GM23338 (cell line): ENCODE results near the gene MYO3B.

Experiments
- CREB1 ChIP-seq: fragments of 250-450 bp; sonication (Bioruptor Pico); IDR thresholded peaks from 2 replicates; pipeline ENCODE4 v1.5.0; 2020; ENCODE audit warnings: low read depth, mild to moderate bottlenecking, moderate library complexity
- EZH2 ChIP-seq: fragments of 200-600 bp; sonication (generic); IDR thresholded peaks from one replicate; pipeline ENCODE4 v1.8.0; 2017; ENCODE audit warnings: antibody characterized with exemption, mild to moderate bottlenecking, low read depth; ENCODE audit not compliant: unreplicated experiment
- EZH2phosphoT487 ChIP-seq: fragments of 200-600 bp; sonication (generic); IDR thresholded peaks from one replicate; pipeline ENCODE4 v1.8.1; 2018; ENCODE audit warnings: antibody characterized with exemption; ENCODE audit not compliant: unreplicated experiment
- JUNB ChIP-seq: IDR thresholded peaks from one replicate; pipeline ENCODE4 v1.6.1; 2016; ENCODE audit warnings: antibody characterized with exemption; ENCODE audit not compliant: unreplicated experiment
- POLR2AphosphoS5 ChIP-seq: IDR thresholded peaks from 2 replicates; pipeline ENCODE4 v1.6.1; 2016; ENCODE audit warnings: antibody characterized with exemption, low read depth
- ZNF331 ChIP-seq: fragments of 250-450 bp; sonication (Bioruptor Pico); IDR thresholded peaks from 2 replicates; pipeline ENCODE4 v1.5.0; 2020; ENCODE audit warnings: low read depth, mild to moderate bottlenecking, moderate library complexity
- TF ChIP-seq, protein P1 (sequence below): IDR thresholded peaks from one replicate; pipeline ENCODE4 v1.6.1; 2018; ENCODE audit warnings: antibody characterized with exemption; ENCODE audit not compliant: unreplicated experiment
- TF ChIP-seq, protein P2 (sequence below), 2 experiments: fragments of 200-600 bp in 1 of 2; sonication (generic) in 1 of 2; conservative IDR thresholded peaks; 2 replicates each; pipeline versions ENCODE4 v1.5.1 to v1.6.1; 2016 to 2017; ENCODE audit warnings: antibody characterized with exemption in 2 of 2, low read depth in 2 of 2, mild to moderate bottlenecking in 2 of 2, moderate library complexity in 1 of 2
- TF ChIP-seq, protein P3 (sequence below): IDR thresholded peaks from 2 replicates; pipeline ENCODE4 v1.6.1; 2016; ENCODE audit warnings: antibody characterized with exemption
- TF ChIP-seq, protein P4 (sequence below): fragments of 250-450 bp; sonication (Bioruptor Pico); IDR thresholded peaks from 2 replicates; pipeline ENCODE4 v1.5.0; 2020; ENCODE audit warnings: mild to moderate bottlenecking, moderate library complexity

GRCh38 chr2:170656669-170657068 lies 478.7 kb downstream of the MYO3B start:
- no peak for TF ChIP-seq EZH2
- TF ChIP-seq, protein P1, sequence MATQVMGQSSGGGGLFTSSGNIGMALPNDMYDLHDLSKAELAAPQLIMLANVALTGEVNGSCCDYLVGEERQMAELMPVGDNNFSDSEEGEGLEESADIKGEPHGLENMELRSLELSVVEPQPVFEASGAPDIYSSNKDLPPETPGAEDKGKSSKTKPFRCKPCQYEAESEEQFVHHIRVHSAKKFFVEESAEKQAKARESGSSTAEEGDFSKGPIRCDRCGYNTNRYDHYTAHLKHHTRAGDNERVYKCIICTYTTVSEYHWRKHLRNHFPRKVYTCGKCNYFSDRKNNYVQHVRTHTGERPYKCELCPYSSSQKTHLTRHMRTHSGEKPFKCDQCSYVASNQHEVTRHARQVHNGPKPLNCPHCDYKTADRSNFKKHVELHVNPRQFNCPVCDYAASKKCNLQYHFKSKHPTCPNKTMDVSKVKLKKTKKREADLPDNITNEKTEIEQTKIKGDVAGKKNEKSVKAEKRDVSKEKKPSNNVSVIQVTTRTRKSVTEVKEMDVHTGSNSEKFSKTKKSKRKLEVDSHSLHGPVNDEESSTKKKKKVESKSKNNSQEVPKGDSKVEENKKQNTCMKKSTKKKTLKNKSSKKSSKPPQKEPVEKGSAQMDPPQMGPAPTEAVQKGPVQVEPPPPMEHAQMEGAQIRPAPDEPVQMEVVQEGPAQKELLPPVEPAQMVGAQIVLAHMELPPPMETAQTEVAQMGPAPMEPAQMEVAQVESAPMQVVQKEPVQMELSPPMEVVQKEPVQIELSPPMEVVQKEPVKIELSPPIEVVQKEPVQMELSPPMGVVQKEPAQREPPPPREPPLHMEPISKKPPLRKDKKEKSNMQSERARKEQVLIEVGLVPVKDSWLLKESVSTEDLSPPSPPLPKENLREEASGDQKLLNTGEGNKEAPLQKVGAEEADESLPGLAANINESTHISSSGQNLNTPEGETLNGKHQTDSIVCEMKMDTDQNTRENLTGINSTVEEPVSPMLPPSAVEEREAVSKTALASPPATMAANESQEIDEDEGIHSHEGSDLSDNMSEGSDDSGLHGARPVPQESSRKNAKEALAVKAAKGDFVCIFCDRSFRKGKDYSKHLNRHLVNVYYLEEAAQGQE, result no peak
- TF ChIP-seq, protein P2, sequence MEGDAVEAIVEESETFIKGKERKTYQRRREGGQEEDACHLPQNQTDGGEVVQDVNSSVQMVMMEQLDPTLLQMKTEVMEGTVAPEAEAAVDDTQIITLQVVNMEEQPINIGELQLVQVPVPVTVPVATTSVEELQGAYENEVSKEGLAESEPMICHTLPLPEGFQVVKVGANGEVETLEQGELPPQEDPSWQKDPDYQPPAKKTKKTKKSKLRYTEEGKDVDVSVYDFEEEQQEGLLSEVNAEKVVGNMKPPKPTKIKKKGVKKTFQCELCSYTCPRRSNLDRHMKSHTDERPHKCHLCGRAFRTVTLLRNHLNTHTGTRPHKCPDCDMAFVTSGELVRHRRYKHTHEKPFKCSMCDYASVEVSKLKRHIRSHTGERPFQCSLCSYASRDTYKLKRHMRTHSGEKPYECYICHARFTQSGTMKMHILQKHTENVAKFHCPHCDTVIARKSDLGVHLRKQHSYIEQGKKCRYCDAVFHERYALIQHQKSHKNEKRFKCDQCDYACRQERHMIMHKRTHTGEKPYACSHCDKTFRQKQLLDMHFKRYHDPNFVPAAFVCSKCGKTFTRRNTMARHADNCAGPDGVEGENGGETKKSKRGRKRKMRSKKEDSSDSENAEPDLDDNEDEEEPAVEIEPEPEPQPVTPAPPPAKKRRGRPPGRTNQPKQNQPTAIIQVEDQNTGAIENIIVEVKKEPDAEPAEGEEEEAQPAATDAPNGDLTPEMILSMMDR (conservative IDR thresholded peaks at IDR 0.05; ENCODE audit: low read depth in 2 of 2), result no peak
- TF ChIP-seq EZH2phosphoT487, result no peak
- no peak for TF ChIP-seq JUNB
- TF ChIP-seq POLR2AphosphoS5, result no peak
- TF ChIP-seq, protein P3, sequence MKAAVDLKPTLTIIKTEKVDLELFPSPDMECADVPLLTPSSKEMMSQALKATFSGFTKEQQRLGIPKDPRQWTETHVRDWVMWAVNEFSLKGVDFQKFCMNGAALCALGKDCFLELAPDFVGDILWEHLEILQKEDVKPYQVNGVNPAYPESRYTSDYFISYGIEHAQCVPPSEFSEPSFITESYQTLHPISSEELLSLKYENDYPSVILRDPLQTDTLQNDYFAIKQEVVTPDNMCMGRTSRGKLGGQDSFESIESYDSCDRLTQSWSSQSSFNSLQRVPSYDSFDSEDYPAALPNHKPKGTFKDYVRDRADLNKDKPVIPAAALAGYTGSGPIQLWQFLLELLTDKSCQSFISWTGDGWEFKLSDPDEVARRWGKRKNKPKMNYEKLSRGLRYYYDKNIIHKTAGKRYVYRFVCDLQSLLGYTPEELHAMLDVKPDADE, result no peak
- no peak for TF ChIP-seq ZNF331 (CRISPR knock-in tag)
- TF ChIP-seq CREB1 (CRISPR knock-in tag), result no peak
- TF ChIP-seq, protein P4, sequence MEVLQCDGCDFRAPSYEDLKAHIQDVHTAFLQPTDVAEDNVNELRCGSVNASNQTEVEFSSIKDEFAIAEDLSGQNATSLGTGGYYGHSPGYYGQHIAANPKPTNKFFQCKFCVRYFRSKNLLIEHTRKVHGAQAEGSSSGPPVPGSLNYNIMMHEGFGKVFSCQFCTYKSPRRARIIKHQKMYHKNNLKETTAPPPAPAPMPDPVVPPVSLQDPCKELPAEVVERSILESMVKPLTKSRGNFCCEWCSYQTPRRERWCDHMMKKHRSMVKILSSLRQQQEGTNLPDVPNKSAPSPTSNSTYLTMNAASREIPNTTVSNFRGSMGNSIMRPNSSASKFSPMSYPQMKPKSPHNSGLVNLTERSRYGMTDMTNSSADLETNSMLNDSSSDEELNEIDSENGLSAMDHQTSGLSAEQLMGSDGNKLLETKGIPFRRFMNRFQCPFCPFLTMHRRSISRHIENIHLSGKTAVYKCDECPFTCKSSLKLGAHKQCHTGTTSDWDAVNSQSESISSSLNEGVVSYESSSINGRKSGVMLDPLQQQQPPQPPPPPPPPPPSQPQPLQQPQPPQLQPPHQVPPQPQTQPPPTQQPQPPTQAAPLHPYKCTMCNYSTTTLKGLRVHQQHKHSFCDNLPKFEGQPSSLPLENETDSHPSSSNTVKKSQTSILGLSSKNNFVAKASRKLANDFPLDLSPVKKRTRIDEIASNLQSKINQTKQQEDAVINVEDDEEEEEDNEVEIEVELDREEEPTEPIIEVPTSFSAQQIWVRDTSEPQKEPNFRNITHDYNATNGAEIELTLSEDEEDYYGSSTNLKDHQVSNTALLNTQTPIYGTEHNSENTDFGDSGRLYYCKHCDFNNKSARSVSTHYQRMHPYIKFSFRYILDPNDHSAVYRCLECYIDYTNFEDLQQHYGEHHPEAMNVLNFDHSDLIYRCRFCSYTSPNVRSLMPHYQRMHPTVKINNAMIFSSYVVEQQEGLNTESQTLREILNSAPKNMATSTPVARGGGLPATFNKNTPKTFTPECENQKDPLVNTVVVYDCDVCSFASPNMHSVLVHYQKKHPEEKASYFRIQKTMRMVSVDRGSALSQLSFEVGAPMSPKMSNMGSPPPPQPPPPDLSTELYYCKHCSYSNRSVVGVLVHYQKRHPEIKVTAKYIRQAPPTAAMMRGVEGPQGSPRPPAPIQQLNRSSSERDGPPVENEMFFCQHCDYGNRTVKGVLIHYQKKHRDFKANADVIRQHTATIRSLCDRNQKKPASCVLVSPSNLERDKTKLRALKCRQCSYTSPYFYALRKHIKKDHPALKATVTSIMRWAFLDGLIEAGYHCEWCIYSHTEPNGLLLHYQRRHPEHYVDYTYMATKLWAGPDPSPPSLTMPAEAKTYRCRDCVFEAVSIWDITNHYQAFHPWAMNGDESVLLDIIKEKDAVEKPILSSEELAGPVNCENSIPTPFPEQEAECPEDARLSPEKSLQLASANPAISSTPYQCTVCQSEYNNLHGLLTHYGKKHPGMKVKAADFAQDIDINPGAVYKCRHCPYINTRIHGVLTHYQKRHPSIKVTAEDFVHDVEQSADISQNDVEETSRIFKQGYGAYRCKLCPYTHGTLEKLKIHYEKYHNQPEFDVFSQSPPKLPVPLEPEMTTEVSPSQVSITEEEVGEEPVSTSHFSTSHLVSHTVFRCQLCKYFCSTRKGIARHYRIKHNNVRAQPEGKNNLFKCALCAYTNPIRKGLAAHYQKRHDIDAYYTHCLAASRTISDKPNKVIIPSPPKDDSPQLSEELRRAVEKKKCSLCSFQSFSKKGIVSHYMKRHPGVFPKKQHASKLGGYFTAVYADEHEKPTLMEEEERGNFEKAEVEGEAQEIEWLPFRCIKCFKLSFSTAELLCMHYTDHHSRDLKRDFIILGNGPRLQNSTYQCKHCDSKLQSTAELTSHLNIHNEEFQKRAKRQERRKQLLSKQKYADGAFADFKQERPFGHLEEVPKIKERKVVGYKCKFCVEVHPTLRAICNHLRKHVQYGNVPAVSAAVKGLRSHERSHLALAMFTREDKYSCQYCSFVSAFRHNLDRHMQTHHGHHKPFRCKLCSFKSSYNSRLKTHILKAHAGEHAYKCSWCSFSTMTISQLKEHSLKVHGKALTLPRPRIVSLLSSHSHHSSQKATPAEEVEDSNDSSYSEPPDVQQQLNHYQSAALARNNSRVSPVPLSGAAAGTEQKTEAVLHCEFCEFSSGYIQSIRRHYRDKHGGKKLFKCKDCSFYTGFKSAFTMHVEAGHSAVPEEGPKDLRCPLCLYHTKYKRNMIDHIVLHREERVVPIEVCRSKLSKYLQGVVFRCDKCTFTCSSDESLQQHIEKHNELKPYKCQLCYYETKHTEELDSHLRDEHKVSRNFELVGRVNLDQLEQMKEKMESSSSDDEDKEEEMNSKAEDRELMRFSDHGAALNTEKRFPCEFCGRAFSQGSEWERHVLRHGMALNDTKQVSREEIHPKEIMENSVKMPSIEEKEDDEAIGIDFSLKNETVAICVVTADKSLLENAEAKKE (CRISPR knock-in tag), result no peak
